Endothelial cell of umbilical vein (primary cell): ENCODE measurements around the gene MEGF11. TPM values are rescaled to one million over a fixed set of nuclear protein-coding genes. Genes with fewer than 3 reads are reported as not detected.

ENCODE experiments used
- BruUV-seq: library from RNA; stranded (reverse); fragments of 400-500 nt; replicated peaks from 2 replicates; lab custom pipeline; 2021; lab: Mats Ljungman, UMichigan
- CTCF ChIA-PET: fragments of 300-600, 350-600 bp; sonication (Branson Sonifier 250); formaldehyde crosslinking; loops from one replicate; lab custom pipeline; 2021; ENCODE audit warnings: antibody characterized with exemption, inconsistent platforms; lab: Charles Lee
- POLR2A ChIA-PET: fragments of 300-600, 350-600 bp; sonication (Branson Sonifier 250); formaldehyde crosslinking; loops from one replicate; lab custom pipeline; 2021; ENCODE audit warnings: antibody characterized with exemption, inconsistent platforms; lab: Charles Lee
- DNase-seq: peaks from one replicate; pipeline ENCODE4 v3.0.0-alpha.2; 2011; ENCODE audit warnings: low read depth, low spot score
- FAIRE-seq: peaks from 2 replicates; lab custom pipeline; 2011; peaks lifted over from hg19 to GRCh38; lab: Jason Lieb, UNC
- H2AFZ ChIP-seq: 2 replicates; pipeline ENCODE4 v1.6.0; 2012; ENCODE audit warnings: low read depth, low read length, control low read depth, inconsistent platforms
- H3K27ac ChIP-seq: 2 replicates; pipeline ENCODE4 v1.5.1; 2011; ENCODE audit warnings: low read depth, mild to moderate bottlenecking, control low read depth, low read length, moderate library complexity; ENCODE audit not compliant: insufficient read depth
- H3K27me3 ChIP-seq, 2 experiments: 2 replicates each; pipeline versions ENCODE4 v1.6.0 to v1.6.1; 2011; ENCODE audit warnings: low read length in 2 of 2, mixed read lengths in 1 of 2; ENCODE audit not compliant: control insufficient read depth in 2 of 2, insufficient read depth in 2 of 2
- H3K36me3 ChIP-seq, 2 experiments: 2 replicates in 1 of 2; 3 replicates in 1 of 2; pipeline ENCODE4 v1.5.1; 2011; ENCODE audit warnings: low read length in 2 of 2, mild to moderate bottlenecking in 1 of 2, moderate library complexity in 1 of 2; ENCODE audit not compliant: control insufficient read depth in 2 of 2, insufficient read depth in 2 of 2; ENCODE audit errors: extremely low read depth in 1 of 2
- H3K4me1 ChIP-seq: 3 replicates; pipeline ENCODE4 v1.5.1; 2011; ENCODE audit warnings: mild to moderate bottlenecking, low read length; ENCODE audit not compliant: control insufficient read depth, insufficient read depth; ENCODE audit errors: extremely low read depth
- H3K4me2 ChIP-seq: 2 replicates; pipeline ENCODE4 v1.6.1; 2011; ENCODE audit warnings: low read length, control low read depth, mixed read lengths; ENCODE audit not compliant: insufficient read depth
- H3K4me3 ChIP-seq, 3 experiments: fragments of 200-600 bp in 1 of 3; sonication (generic), shearing (Covaris generic) in 1 of 3; replicated peaks in 1 of 3; 2 replicates each; pipeline ENCODE4 v1.5.1; 2011 to 2016; ENCODE audit warnings: control low read depth in 3 of 3, low read length in 3 of 3, mild to moderate bottlenecking in 2 of 3, inconsistent platforms in 1 of 3, low read depth in 1 of 3, moderate library complexity in 1 of 3; ENCODE audit not compliant: insufficient read depth in 1 of 3
- H3K79me2 ChIP-seq: 2 replicates; pipeline ENCODE4 v1.6.0; 2012; ENCODE audit warnings: low read length, inconsistent platforms; ENCODE audit not compliant: control insufficient read depth, insufficient read depth
- H3K9ac ChIP-seq: replicated peaks from 2 replicates; pipeline ENCODE3; 2011; ENCODE audit warnings: low read length, control low read depth; ENCODE audit not compliant: insufficient read depth; ENCODE audit errors: extremely low read depth
- H3K9me1 ChIP-seq: replicated peaks from 3 replicates; pipeline ENCODE4 v1.6.0; 2011; ENCODE audit warnings: mild to moderate bottlenecking, low read length; ENCODE audit not compliant: control insufficient read depth, insufficient read depth; ENCODE audit errors: extremely low read depth
- H3K9me3 ChIP-seq: replicated peaks from 2 replicates; pipeline ENCODE4 v1.5.1; 2012; ENCODE audit warnings: low read length, inconsistent platforms; ENCODE audit not compliant: control insufficient read depth, insufficient read depth
- H4K20me1 ChIP-seq: replicated peaks from 2 replicates; pipeline ENCODE3; 2011; ENCODE audit warnings: mild to moderate bottlenecking, low read length; ENCODE audit not compliant: control insufficient read depth, insufficient read depth; ENCODE audit errors: extremely low read depth
- CTCF ChIP-seq, 2 donors: IDR thresholded peaks; 1 replicate in 1 of 2; 2 replicates in 1 of 2; pipeline ENCODE4 v1.5.1; 2011; ENCODE audit warnings: low read length in 2 of 2, mild to moderate bottlenecking in 2 of 2, moderate library complexity in 2 of 2, control low read depth in 1 of 2, inconsistent platforms in 1 of 2, low read depth in 1 of 2; ENCODE audit not compliant: insufficient read depth in 1 of 2; ENCODE audit errors: extremely low read depth in 1 of 2
- EZH2 ChIP-seq: IDR thresholded peaks from 2 replicates; pipeline ENCODE4 v1.6.1; 2012; ENCODE audit warnings: borderline replicate concordance, low read depth, mild to moderate bottlenecking, moderate library complexity, low read length, inconsistent platforms; ENCODE audit not compliant: severe bottlenecking
- GATA2 ChIP-seq: IDR thresholded peaks from 2 replicates; pipeline ENCODE4 v1.7.0; 2011; ENCODE audit warnings: low read depth, mild to moderate bottlenecking, moderate library complexity, mixed read lengths, low read length; ENCODE audit not compliant: insufficient read length, insufficient read depth
- JUN ChIP-seq: IDR thresholded peaks from 2 replicates; pipeline ENCODE4 v1.6.1; 2011; ENCODE audit warnings: borderline replicate concordance, low read depth; ENCODE audit not compliant: insufficient read length, insufficient read depth
- MAX ChIP-seq: IDR thresholded peaks from 2 replicates; pipeline ENCODE4 v1.6.1; 2011; ENCODE audit not compliant: insufficient read depth, insufficient read length
- MYC ChIP-seq: IDR thresholded peaks from one replicate; pipeline ENCODE4 v1.6.1; 2011; ENCODE audit warnings: mild to moderate bottlenecking, low read depth, low read length
- POLR2A ChIP-seq: IDR thresholded peaks from 2 replicates; pipeline ENCODE4 v1.6.1; 2012; ENCODE audit warnings: low read depth, mild to moderate bottlenecking, control low read depth, low read length
- POLR2AphosphoS5 ChIP-seq: IDR thresholded peaks from 2 replicates; pipeline ENCODE4 v1.6.1; 2012; ENCODE audit warnings: low read depth, mild to moderate bottlenecking, control low read depth, low read length, moderate library complexity; ENCODE audit not compliant: insufficient read depth
- dilution Hi-C: fragments of 300-500 bp; cut with MboI; formaldehyde crosslinking; loops from one replicate; pipeline ENCODE4 v1.15.0; 2019; ENCODE audit warnings: low sequenced_read_pairs; ENCODE audit not compliant: extremely low pct_ligation_motif_present
- intact Hi-C: fragments of 100-400 bp; cut with micrococcal nuclease; formaldehyde crosslinking; loops from one replicate; pipeline ENCODE4 v1.10.0; 2022
- polyA plus RNA-seq, 4 experiments: library from polyadenylated mRNA; depleted of rRNA in 3 of 4; stranded (reverse) in 3 of 4; unstranded in 1 of 4; fragments of >200 nt; gene quantifications; 2 replicates each; pipeline versions ENCODE4 v1.2.1 to v1.2.3, GENCODE V29; 2011 to 2012; ENCODE audit warnings: missing spikeins in 1 of 4
- total RNA-seq: library from RNA; stranded (reverse); gene quantifications from 2 replicates; pipeline ENCODE4 v1.2.3, GENCODE V29; 2021

The MEGF11 gene
- total and polyA plus RNA-seq, 2 donors (not counting 3 experiments of a cell fraction or from before 2014, with no cell fraction given), result not detected

GRCh38 chr15:66053991-66054390, 199.6 kb downstream of the MEGF11 start:
- DNase-seq, result no peak
- no peaks in the 10 kb centered on the region for H3K36me3 ChIP-seq
- ChIA-PET CTCF (interaction anchor here (1.2 kb wide), 1 partner anchor 14 kb away, joined by 3 read pairs; no protein-coding TSS in a partner anchor), POLR2A (no interaction called here)
- FAIRE-seq, result no peak
- no peak overlapping the region for H3K27ac ChIP-seq
- H4K20me1 ChIP-seq, result no peaks in the 10 kb centered on the region
- TF ChIP-seq MAX, result no peak
- BruUV-seq, result no TSS peak
- H2AFZ ChIP-seq, result no peak overlapping the region
- intact Hi-C loops, result no loop called here
- no peaks in the 10 kb centered on the region for H3K9me1 ChIP-seq
- H3K4me2 ChIP-seq, result no peak overlapping the region
- peaks cover 8 to 13% of the 10 kb centered on the region in 2 experiments for H3K27me3 ChIP-seq
- no peaks in the 10 kb centered on the region for H3K79me2 ChIP-seq
- no peak overlapping the region for H3K9ac ChIP-seq
- dilution Hi-C loops, result no loop called here
- H3K4me3 ChIP-seq, result no peak overlapping the region
- no peaks in the 10 kb centered on the region for H3K9me3 ChIP-seq
- H3K4me1 ChIP-seq, result no peaks in the 10 kb centered on the region

GRCh38 chr15:66051833-66052232, 201.7 kb downstream of the MEGF11 start:
- dilution Hi-C loops, result no loop called here
- intact Hi-C loops, result no loop called here
- Histone ChIP-seq H3K27ac (no peak overlapping the region), H2AFZ (no peak overlapping the region), H3K4me3 (no peak overlapping the region), H3K27me3 (peaks cover 3 to 6% of the 10 kb centered on the region in 2 experiments), H3K4me2 (no peak overlapping the region), H3K9me1 (no peaks in the 10 kb centered on the region), H3K4me1 (no peaks in the 10 kb centered on the region), H3K9ac (no peak overlapping the region), H4K20me1 (no peaks in the 10 kb centered on the region), H3K79me2 (no peaks in the 10 kb centered on the region), H3K36me3 (no peaks in the 10 kb centered on the region), H3K9me3 (no peaks in the 10 kb centered on the region)
- CTCF ChIA-PET, result no interaction called here
- POLR2A ChIA-PET, result no interaction called here
- BruUV-seq, result no TSS peak
- no peak for TF ChIP-seq CTCF (IDR thresholded peaks at IDR 0.05; ENCODE audit: extremely low read depth in 1 of 2, insufficient read depth in 1 of 2, low read depth in 1 of 2, low read length in 2 of 2)
- no peak for TF ChIP-seq MYC
- TF ChIP-seq MAX, result no peak
- TF ChIP-seq POLR2A, result no peak
- no peak for TF ChIP-seq GATA2
- TF ChIP-seq EZH2, result no peak
- TF ChIP-seq JUN, result no peak
- no peak for TF ChIP-seq POLR2AphosphoS5
- no peak for FAIRE-seq
- DNase-seq, result no peak
